K562 (cell line): ENCODE measurements around the gene KNDC1. TPM values are rescaled to one million over a fixed set of nuclear protein-coding genes. Genes with fewer than 3 reads are reported as not detected.

Experiments used
- ATAC-seq: fragments of 200-7000 bp; cut with Tn5 transposase; 3 replicates; pipeline ENCODE4 v1.9.1; 2020; ENCODE audit warnings: moderate library complexity
- BruUV-seq: library from RNA; stranded (reverse); fragments of 400-500 nt; replicated peaks from 2 replicates; lab custom pipeline; 2021; lab: Mats Ljungman, UMichigan
- CTCF ChIA-PET: fragments of 300-600 bp; formaldehyde crosslinking; extraction: SDS; loops from one replicate; lab custom pipeline; 2021; ENCODE audit warnings: low intra/inter-chr PET ratio; lab: Yijun Ruan, JAX
- POLR2A ChIA-PET: fragments of 300-600, 350-650 bp; sonication (Branson Sonifier 250); formaldehyde crosslinking; extraction: SDS; loops from one replicate; lab custom pipeline; 2021; ENCODE audit warnings: antibody characterized with exemption, inconsistent platforms; lab: Yijun Ruan, JAX
- DNase-seq, 4 experiments: peaks; one replicate each; pipeline versions ENCODE4 v3.0.0 to v3.0.0-alpha.2; 2011 to 2018; ENCODE audit warnings: low spot score in 3 of 4, mixed read lengths in 3 of 4; ENCODE audit errors: extremely low read depth in 1 of 4
- FAIRE-seq: peaks from 2 replicates; lab custom pipeline; 2011; peaks lifted over from hg19 to GRCh38; lab: Jason Lieb, UNC
- H2AFZ ChIP-seq: 2 replicates; pipeline ENCODE4 v1.6.0; 2011; ENCODE audit warnings: low read depth, low read length, control low read depth, inconsistent platforms
- H3K27ac ChIP-seq: fragments of 200-600 bp; 3 replicates; pipeline ENCODE4 v1.8.0; 2011; ENCODE audit warnings: low read depth, mild to moderate bottlenecking, control low read depth, inconsistent platforms, low read length, moderate library complexity, mixed read lengths; ENCODE audit errors: extremely low read depth
- H3K27me3 ChIP-seq, 2 experiments: fragments of 300-600 bp in 1 of 2; 2 replicates in 1 of 2; 3 replicates in 1 of 2; pipeline versions ENCODE4 v1.6.0 to v1.8.0; 2011; ENCODE audit warnings: inconsistent platforms in 2 of 2, low read length in 2 of 2, mild to moderate bottlenecking in 1 of 2, mixed read lengths in 1 of 2, moderate library complexity in 1 of 2; ENCODE audit not compliant: control insufficient read depth in 2 of 2, insufficient read depth in 2 of 2
- H3K36me3 ChIP-seq: fragments of 300-600 bp; 3 replicates; pipeline ENCODE4 v1.8.0; 2011; ENCODE audit warnings: mild to moderate bottlenecking, low read length, inconsistent platforms; ENCODE audit not compliant: control insufficient read depth, insufficient read depth
- H3K4me1 ChIP-seq, 2 experiments: fragments of 200-600 bp in 1 of 2; replicated peaks in 1 of 2; 2 replicates in 1 of 2; 3 replicates in 1 of 2; pipeline versions ENCODE4 v1.5.1 to v1.8.0; 2011; ENCODE audit warnings: inconsistent platforms in 2 of 2, low read length in 2 of 2, mild to moderate bottlenecking in 1 of 2, mixed read lengths in 1 of 2, moderate library complexity in 1 of 2; ENCODE audit not compliant: control insufficient read depth in 2 of 2, insufficient read depth in 2 of 2
- H3K4me2 ChIP-seq: 2 replicates; pipeline ENCODE4 v1.6.1; 2011; ENCODE audit warnings: low read length, control low read depth, inconsistent platforms, mixed read lengths; ENCODE audit not compliant: insufficient read depth
- H3K4me3 ChIP-seq: fragments of 200-600 bp; sonication (generic), shearing (Covaris generic); 2 replicates; pipeline ENCODE4 v1.5.1; 2016; ENCODE audit warnings: control low read depth, inconsistent platforms
- H3K79me2 ChIP-seq: fragments of 200-600 bp; 3 replicates; pipeline ENCODE4 v1.8.0; 2011; ENCODE audit warnings: low read length, inconsistent platforms; ENCODE audit not compliant: control insufficient read depth, insufficient read depth
- H3K9ac ChIP-seq, 2 experiments: 2 replicates each; pipeline versions ENCODE4 v1.6.0 to v1.6.1; 2011; ENCODE audit warnings: low read depth in 2 of 2, low read length in 2 of 2, control low read depth in 1 of 2, inconsistent platforms in 1 of 2, mild to moderate bottlenecking in 1 of 2, mixed read lengths in 1 of 2; ENCODE audit not compliant: insufficient read depth in 1 of 2
- H3K9me1 ChIP-seq: one replicate; pipeline ENCODE4 v1.6.0; 2011; ENCODE audit warnings: inconsistent platforms, mild to moderate bottlenecking, low read length, moderate library complexity; ENCODE audit not compliant: control insufficient read depth, insufficient read depth
- H3K9me3 ChIP-seq: replicated peaks from 2 replicates; pipeline ENCODE4 v1.5.1; 2011; ENCODE audit warnings: low read depth, low read length, inconsistent platforms; ENCODE audit not compliant: control insufficient read depth, insufficient read depth
- H4K20me1 ChIP-seq: replicated peaks from 2 replicates; pipeline ENCODE4 v1.6.1; 2011; ENCODE audit warnings: low read length, inconsistent platforms, mixed read lengths; ENCODE audit not compliant: control insufficient read depth, insufficient read depth
- HNRNPLL ChIP-seq: fragments of 200-400 bp; formaldehyde crosslinking; IDR thresholded peaks from 2 replicates; pipeline ENCODE4 v1.6.1; 2017; ENCODE audit warnings: low read length, low read depth, mild to moderate bottlenecking; ENCODE audit not compliant: poor library complexity, severe bottlenecking
- MAX ChIP-seq: sonication (generic); formaldehyde crosslinking; IDR thresholded peaks from 2 replicates; pipeline ENCODE4 v1.9.0; 2022; ENCODE audit warnings: mild to moderate bottlenecking, missing genetic modification reagents
- NFXL1 ChIP-seq: fragments of 450-650 bp; formaldehyde crosslinking; IDR thresholded peaks from 2 replicates; pipeline ENCODE4 v1.4.0; 2021; ENCODE audit warnings: mild to moderate bottlenecking
- RNF219 ChIP-seq: fragments of 250-450 bp; sonication (Bioruptor Pico); IDR thresholded peaks from 2 replicates; pipeline ENCODE4 v1.5.0; 2022; ENCODE audit warnings: mild to moderate bottlenecking
- WGBS: fragments of 100-300 bp; shearing (Covaris generic); methylation state at CpG from one replicate; pipeline ENCODE4 v1.1.6; 2016; ENCODE audit warnings: low coverage, mixed read lengths; ENCODE audit not compliant: insufficient coverage; ENCODE audit errors: missing lambda C conversion rate; 5-methylcytosine and 5-hydroxymethylcytosine counted together
- in situ Hi-C: fragments of 300-500 bp; cut with MboI; formaldehyde crosslinking; loops from 4 replicates; pipeline ENCODE4 v1.15.0; 2018; ENCODE audit warnings: inconsistent platforms, mixed read lengths
- intact Hi-C: fragments of 100-400 bp; cut with micrococcal nuclease; formaldehyde crosslinking; loops from 2 replicates; pipeline ENCODE4 v1.14.2; 2022
- polyA plus RNA-seq, 8 experiments: library from polyadenylated mRNA; depleted of rRNA in 4 of 8; stranded (reverse) in 5 of 8; unstranded in 3 of 8; fragments of >200 nt; fragmentation: Nextera tagmentation in 2 of 8; fragmentation: Illumina TruSeq in 1 of 8; extraction: Ambion mirVana in 2 of 8; extraction: Trizol in 1 of 8; gene quantifications; 2 replicates each; pipeline versions ENCODE4 v1.2.1 to v1.2.3, GENCODE V29; 2011 to 2014; ENCODE audit warnings: inconsistent platforms in 1 of 8, missing spikeins in 1 of 8
- total RNA-seq, 7 experiments: library from RNA; depleted of rRNA in 6 of 7; stranded (reverse); fragments of >200 nt in 6 of 7; fragmentation: Illumina TruSeq in 2 of 7; extraction: Trizol in 2 of 7; gene quantifications; 2 replicates each; pipeline versions ENCODE4 v1.2.1 to v1.2.3, GENCODE V29; 2011 to 2021; ENCODE audit warnings: low replicate concordance in 1 of 7
- TF ChIP-seq, protein P1 (sequence below): IDR thresholded peaks from 2 replicates; pipeline ENCODE4 v1.6.1; 2011; ENCODE audit warnings: borderline replicate concordance, low read depth, mild to moderate bottlenecking, moderate library complexity, low read length; ENCODE audit not compliant: insufficient read depth, poor library complexity, severe bottlenecking

Gene KNDC1
- total and polyA plus RNA-seq, 9 of the 15 experiments (the other 6 are each of a cell fraction or from before 2014, with no cell fraction given), result 0.07 to 0.26 (median 0.11) TPM; not detected in 6

- Histone ChIP-seq H3K27ac (no peak overlapping the region), H3K79me2 (no peaks in the 10 kb centered on the region), H3K4me1 (peaks cover 0 to 30% of the 10 kb centered on the region in 2 experiments; a peak in 2 of 5 replicates), H3K4me2 (no peak overlapping the region), H3K9ac (no peak overlapping the region), H4K20me1 (peaks cover 3% of the 10 kb centered on the region; the same call in 1 of the 2 replicates), H3K9me3 (no peaks in the 10 kb centered on the region), H2AFZ (no peak overlapping the region), H3K36me3 (no peaks in the 10 kb centered on the region), H3K4me3 (no peak overlapping the region), H3K27me3 (peaks cover 5 to 51% of the 10 kb centered on the region in 2 experiments; a peak in 4 of 5 replicates)
- no peak for FAIRE-seq
- in situ Hi-C loops, result no loop called here
- POLR2A ChIA-PET, result interaction anchor here (0.7 kb wide), 1 partner anchor 124 kb away, joined by 3 read pairs; no protein-coding TSS in a partner anchor
- no peak for ATAC-seq
- BruUV-seq, result no TSS peak
- WGBS, result 2% methylated on average over 4 of the region's 4 CpGs
- no peak for DNase-seq
- CTCF ChIA-PET, result no interaction called here
- TF ChIP-seq RNF219 (CRISPR knock-in tag) (no peak), HNRNPLL (no peak), NFXL1 (no peak), MAX (CRISPR knock-in tag) (no peak)
- TF ChIP-seq, protein P1, sequence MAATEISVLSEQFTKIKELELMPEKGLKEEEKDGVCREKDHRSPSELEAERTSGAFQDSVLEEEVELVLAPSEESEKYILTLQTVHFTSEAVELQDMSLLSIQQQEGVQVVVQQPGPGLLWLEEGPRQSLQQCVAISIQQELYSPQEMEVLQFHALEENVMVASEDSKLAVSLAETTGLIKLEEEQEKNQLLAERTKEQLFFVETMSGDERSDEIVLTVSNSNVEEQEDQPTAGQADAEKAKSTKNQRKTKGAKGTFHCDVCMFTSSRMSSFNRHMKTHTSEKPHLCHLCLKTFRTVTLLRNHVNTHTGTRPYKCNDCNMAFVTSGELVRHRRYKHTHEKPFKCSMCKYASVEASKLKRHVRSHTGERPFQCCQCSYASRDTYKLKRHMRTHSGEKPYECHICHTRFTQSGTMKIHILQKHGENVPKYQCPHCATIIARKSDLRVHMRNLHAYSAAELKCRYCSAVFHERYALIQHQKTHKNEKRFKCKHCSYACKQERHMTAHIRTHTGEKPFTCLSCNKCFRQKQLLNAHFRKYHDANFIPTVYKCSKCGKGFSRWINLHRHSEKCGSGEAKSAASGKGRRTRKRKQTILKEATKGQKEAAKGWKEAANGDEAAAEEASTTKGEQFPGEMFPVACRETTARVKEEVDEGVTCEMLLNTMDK, result no peak
- TF ChIP-seq, all 486 proteins: peak for 0
- no peaks in the 10 kb centered on the region for H3K9me1 ChIP-seq
- intact Hi-C loops, result no loop called here
Measured at GRCh38 chr10:133191651-133192050, 31.6 kb downstream of the KNDC1 start.
